AG09309 (cell line): ENCODE results near the gene CSF1.
"Not testable (repeated sequence)": the region's sequence is repeated elsewhere in the genome, so short reads cannot be mapped to it uniquely, and the experiment has no call there.

Experiments used
- DNase-seq: peaks from one replicate; pipeline ENCODE4 v3.0.0-alpha.2; 2010; ENCODE audit warnings: low read depth
- H3K4me3 ChIP-seq: 2 replicates; pipeline ENCODE4 v1.5.1; 2011; ENCODE audit warnings: mild to moderate bottlenecking, low read depth, low read length, moderate library complexity; ENCODE audit not compliant: control insufficient read depth
- CTCF ChIP-seq: IDR thresholded peaks from 2 replicates; pipeline ENCODE4 v1.5.1; 2011; ENCODE audit warnings: mild to moderate bottlenecking, low read depth, low read length, inconsistent platforms; ENCODE audit not compliant: insufficient read depth, control insufficient read depth; ENCODE audit errors: missing control alignments

CSF1 gene

GRCh38 chr1:109910123-109910962, at the start of gene CSF1:
CSF1 (plus strand) TSS chr1:109910849; CDS start chr1:109911024, 175 bp downstream.
- DNase-seq, result peak; percentile 63
- peak; percentile 10 for TF ChIP-seq CTCF
- peak within 1 kb of the TSS; percentile 91 for H3K4me3 ChIP-seq

- DNase-seq, H3K4me3 ChIP-seq: not testable (repeated sequence)
These were observed 49.0 kb upstream of the CSF1 start for GRCh38 chr1:109861616-109862015.

- H3K4me3 ChIP-seq, result no peak overlapping the region
- no peak for DNase-seq
- TF ChIP-seq CTCF, result no peak
These were observed 47.0 kb upstream of the CSF1 start for GRCh38 chr1:109863667-109864046.

GRCh38 chr1:109864047-109864822, 46.4 kb upstream of the CSF1 start:
- H3K4me3 ChIP-seq, result no peak overlapping the region; the same call in 1 of the 2 replicates
- no peak for TF ChIP-seq CTCF
- no peak for DNase-seq

GRCh38 chr1:109864930-109865612, 45.6 kb upstream of the CSF1 start:
- no peak for TF ChIP-seq CTCF
- peak; percentile 65 for DNase-seq

GRCh38 chr1:109866071-109866470, 44.6 kb upstream of the CSF1 start:
- DNase-seq, result no peak
- TF ChIP-seq CTCF, result no peak
- no peak overlapping the region for H3K4me3 ChIP-seq

More at GRCh38 chr1:109864930-109865612, 45.6 kb upstream of the CSF1 start:
- no peak overlapping the region for H3K4me3 ChIP-seq
